GM13976 (cell line): ENCODE results near the gene AUP1.
A peak's percentile ranks its signal among the peaks of the same experiment; 100 is the strongest.

Experiments
- DNase-seq: peaks from one replicate; pipeline ENCODE4 v3.0.0; 2012; ENCODE audit warnings: low spot score
- CTCF ChIP-seq: IDR thresholded peaks from 2 replicates; pipeline ENCODE4 v1.5.1; 2012; ENCODE audit warnings: borderline replicate concordance, mild to moderate bottlenecking; ENCODE audit not compliant: insufficient read depth; ENCODE audit errors: extremely low read depth, missing control alignments, control extremely low read depth
- in situ Hi-C: fragments of 300-500 bp; cut with MboI; formaldehyde crosslinking; loops from one replicate; pipeline ENCODE4 v1.12.0; 2022; ENCODE audit warnings: low sequenced_read_pairs, mixed read lengths, inconsistent platforms; ENCODE audit not compliant: unreplicated experiment

Gene AUP1

GRCh38 chr2:74558284-74559230 lies 29.1 kb upstream of the AUP1 start:
- DNase-seq = no peak
- in situ Hi-C loops = no loop called here
- no peak for TF ChIP-seq CTCF

- in situ Hi-C loops = no loop called here
- no peak for DNase-seq
- TF ChIP-seq CTCF = no peak
Measured at GRCh38 chr2:74556831-74557370, 27.4 kb upstream of the AUP1 start.

GRCh38 chr2:74556159-74556558 lies 26.7 kb upstream of the AUP1 start:
- in situ Hi-C loops = no loop called here
- DNase-seq = no peak
- no peak for TF ChIP-seq CTCF

- in situ Hi-C loops = no loop called here
- no peak for TF ChIP-seq CTCF
- DNase-seq = no peak
Measured at GRCh38 chr2:74555610-74556103, 26.2 kb upstream of the AUP1 start.

- TF ChIP-seq CTCF = no peak
- peak; percentile 73 for DNase-seq
- in situ Hi-C loops = no loop called here
Measured at GRCh38 chr2:74554820-74555531, 25.5 kb upstream of the AUP1 start.
